Measurements from ENCODE around the gene ATF7. TPM values are rescaled to one million over a fixed set of nuclear protein-coding genes. Genes with fewer than 3 reads are reported as not detected.

ATF7 gene
- polyA plus RNA-seq, 1 of the 3 experiments (the other 2 are of a cell fraction), result 12.8 TPM

DNA sequence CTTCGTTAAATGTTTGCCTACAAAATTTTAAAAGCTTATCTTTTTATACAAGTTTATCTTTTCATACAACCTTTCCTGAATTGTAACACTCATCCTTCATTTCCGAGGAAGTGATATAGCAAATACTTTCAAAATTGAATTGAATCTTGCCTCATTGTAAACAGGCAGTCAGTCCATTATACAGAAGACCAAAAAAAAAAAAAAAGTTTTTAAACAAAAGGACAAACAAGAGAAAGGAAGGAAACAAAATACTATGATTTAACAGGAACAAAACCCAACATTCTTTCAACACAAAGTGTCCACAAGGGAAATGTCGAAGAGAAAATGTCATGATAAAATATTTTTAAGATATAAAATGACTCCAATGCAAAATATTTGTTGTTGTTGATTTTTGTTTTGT is 8.5 kb downstream of the ATF7 start:
- Histone ChIP-seq H3K27me3 (ENCODE audit: insufficient read depth) (no peaks in the 10 kb centered on the region), H3K27ac (ENCODE audit: low read depth in 2 of 2, low read length in 1 of 2) (peak overlapping the region in 1 of 2 experiments; percentile 13; a peak in 1 of 4 replicates), H3K9ac (0 out of 2 replicates have a peak overlapping the region, but pooled peaks have one; percentile 3), H2AFZ (ENCODE audit: low read depth) (no peak overlapping the region), H3K4me3 (ENCODE audit: low read depth in 2 of 2, low read length in 1 of 2) (no peak overlapping the region), H4K20me1 (ENCODE audit: insufficient read depth) (peaks cover 1% of the 10 kb centered on the region), H3K79me2 (ENCODE audit: insufficient read depth) (peaks cover 93% of the 10 kb centered on the region), H3K9me3 (no peaks in the 10 kb centered on the region), H3K36me3 (replicated peaks in 1 of 2; ENCODE audit: control insufficient read depth in 1 of 2, insufficient read depth in 2 of 2, low read length in 1 of 2) (no peaks in the 10 kb centered on the region), H3F3A (replicated peaks; ENCODE audit: insufficient read depth) (peaks cover 4% of the 10 kb centered on the region), H3K4me1 (ENCODE audit: control insufficient read depth in 1 of 2, insufficient read depth in 2 of 2, low read depth in 1 of 2, low read length in 1 of 2) (peaks cover 0 to 9% of the 10 kb centered on the region in 2 experiments; a peak in 1 of 4 replicates), H3K4me2 (no peak overlapping the region), H3K9me2 (no peaks in the 10 kb centered on the region)
- 77% methylated on average over 3 of the region's 3 CpGs for WGBS (ENCODE audit: low lambda C conversion rate)
- DNase-seq, result no peak
- ChIA-PET CTCF (interaction anchor here (1.0 kb wide), 1 partner anchor 58 kb away, joined by 3 read pairs; the partner anchor contains the start of gene ATP5MC2), POLR2A (no interaction called here)
- TF ChIP-seq TCF12 (IDR thresholded peaks at IDR 0.05) (no peak), NRF1 (IDR thresholded peaks at IDR 0.05; ENCODE audit: low read depth, low read length) (no peak), CHD2 (IDR thresholded peaks at IDR 0.05; ENCODE audit: low read length, partially characterized antibody) (no peak)

DNA sequence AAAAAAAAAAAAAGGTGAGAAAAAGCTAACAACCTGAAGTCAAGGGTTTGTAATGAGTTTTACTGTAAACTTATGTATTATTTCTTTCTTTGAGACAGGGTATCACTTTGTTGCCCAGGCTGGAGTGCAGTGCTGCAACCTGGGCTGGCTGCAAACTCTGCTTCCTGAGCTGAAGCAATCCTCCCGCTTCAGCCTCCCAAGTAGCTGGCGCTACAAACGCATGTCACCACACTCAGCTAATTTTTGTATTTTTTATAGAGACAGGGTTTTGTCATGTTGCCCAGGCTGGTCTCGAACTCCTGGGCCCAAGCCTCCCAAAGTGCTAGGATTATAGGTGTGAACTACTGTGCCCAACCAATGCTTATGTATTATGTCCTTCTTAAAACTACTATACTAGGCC is 9.2 kb downstream of the ATF7 start:
- CTCF ChIA-PET, result interaction anchor here (1.0 to 1.1 kb wide), 2 partner anchors 9 to 73 kb away, joined by 3 to 5 read pairs; no protein-coding TSS in a partner anchor

More for the DNA sequence above, 9.2 kb downstream of the ATF7 start:
- H3K79me2 ChIP-seq (ENCODE audit: insufficient read depth), result peaks cover 93% of the 10 kb centered on the region
- no peak overlapping the region for H2AFZ ChIP-seq (ENCODE audit: low read depth)
- H3K4me1 ChIP-seq (ENCODE audit: control insufficient read depth in 1 of 2, insufficient read depth in 2 of 2, low read depth in 1 of 2, low read length in 1 of 2), result peaks cover 0 to 9% of the 10 kb centered on the region in 2 experiments; a peak in 1 of 4 replicates
- no peak for DNase-seq
- no peak overlapping the region for H3K4me2 ChIP-seq
- H3K9me3 ChIP-seq, result no peaks in the 10 kb centered on the region
- H3F3A ChIP-seq (replicated peaks; ENCODE audit: insufficient read depth), result peaks cover 4% of the 10 kb centered on the region
- no peaks in the 10 kb centered on the region for H3K36me3 ChIP-seq (replicated peaks in 1 of 2; ENCODE audit: control insufficient read depth in 1 of 2, insufficient read depth in 2 of 2, low read length in 1 of 2)
- no peaks in the 10 kb centered on the region for H3K9me2 ChIP-seq
- POLR2A ChIA-PET, result no interaction called here
- no peak overlapping the region for H3K27ac ChIP-seq (ENCODE audit: low read depth in 2 of 2, low read length in 1 of 2)
- peaks cover 3% of the 10 kb centered on the region for H4K20me1 ChIP-seq (ENCODE audit: insufficient read depth)
- no peak overlapping the region for H3K4me3 ChIP-seq (ENCODE audit: low read depth in 2 of 2, low read length in 1 of 2)
- TF ChIP-seq NFIC (IDR thresholded peaks at IDR 0.05; ENCODE audit: borderline replicate concordance) (no peak), RAD21 (IDR thresholded peaks at IDR 0.05; ENCODE audit: low read length) (no peak), RXRA (IDR thresholded peaks at IDR 0.05; ENCODE audit: borderline replicate concordance, low read depth) (no peak), EP300 (IDR thresholded peaks at IDR 0.05; ENCODE audit: borderline replicate concordance in 1 of 2, low read depth in 1 of 2, low read length in 1 of 2) (no peak), PBX3 (IDR thresholded peaks at IDR 0.05) (no peak), MEF2A (IDR thresholded peaks at IDR 0.05; ENCODE audit: borderline replicate concordance, low read depth) (no peak), REST (IDR thresholded peaks at IDR 0.05; ENCODE audit: low read depth, low read length) (no peak), FOXJ3 (CRISPR knock-in tag; IDR thresholded peaks at IDR 0.05) (no peak), TCF12 (IDR thresholded peaks at IDR 0.05) (no peak), TAF1 (IDR thresholded peaks at IDR 0.05; ENCODE audit: borderline replicate concordance, low read depth, low read length) (no peak), ELF1 (IDR thresholded peaks at IDR 0.05) (no peak), JUND (IDR thresholded peaks at IDR 0.05) (no peak)
- TF ChIP-seq, protein P1, sequence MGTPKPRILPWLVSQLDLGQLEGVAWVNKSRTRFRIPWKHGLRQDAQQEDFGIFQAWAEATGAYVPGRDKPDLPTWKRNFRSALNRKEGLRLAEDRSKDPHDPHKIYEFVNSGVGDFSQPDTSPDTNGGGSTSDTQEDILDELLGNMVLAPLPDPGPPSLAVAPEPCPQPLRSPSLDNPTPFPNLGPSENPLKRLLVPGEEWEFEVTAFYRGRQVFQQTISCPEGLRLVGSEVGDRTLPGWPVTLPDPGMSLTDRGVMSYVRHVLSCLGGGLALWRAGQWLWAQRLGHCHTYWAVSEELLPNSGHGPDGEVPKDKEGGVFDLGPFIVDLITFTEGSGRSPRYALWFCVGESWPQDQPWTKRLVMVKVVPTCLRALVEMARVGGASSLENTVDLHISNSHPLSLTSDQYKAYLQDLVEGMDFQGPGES (IDR thresholded peaks at IDR 0.05; ENCODE audit: low read depth, low read length), result no peak
- no peaks in the 10 kb centered on the region for H3K27me3 ChIP-seq (ENCODE audit: insufficient read depth)
- no peak overlapping the region for H3K9ac ChIP-seq
- WGBS (ENCODE audit: low lambda C conversion rate), result 96% methylated on average over 4 of the region's 4 CpGs

Data from SK-N-SH (cell line).